ENCODE results near the gene SGO1. TPM values are rescaled to one million over a fixed set of nuclear protein-coding genes. Genes with fewer than 3 reads are reported as not detected.

SGO1 gene
- total RNA-seq, 1 experiment from 2014 or later = 23.5 TPM

DNA sequence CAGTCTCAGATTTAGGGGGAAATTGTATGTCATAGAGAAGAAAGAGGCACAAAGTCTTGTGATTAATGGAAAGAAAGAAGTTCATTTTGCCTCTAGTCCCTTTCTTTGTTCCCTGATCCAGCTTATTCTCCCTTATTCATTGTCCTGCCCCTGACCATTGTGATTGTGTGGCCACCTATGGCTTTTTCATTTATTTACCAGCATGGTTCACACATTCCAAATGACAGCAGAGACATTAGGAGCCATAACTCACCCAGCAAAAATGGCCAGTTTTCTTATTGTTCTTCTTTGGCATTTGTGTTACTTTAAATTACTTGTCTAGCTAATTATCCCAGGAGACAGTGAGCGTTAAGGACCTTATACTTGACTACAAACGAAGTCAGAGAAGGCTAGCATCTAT lies 36.3 kb upstream of the SGO1 start:
- BruUV-seq (replicated peaks) = no TSS peak
- CTCF ChIA-PET = no interaction called here
- no peak overlapping the region for H3K4me3 ChIP-seq (replicated peaks in 1 of 2; ENCODE audit: low read depth in 1 of 2, low read length in 2 of 2)
- no peak overlapping the region for H3K9ac ChIP-seq (ENCODE audit: low read length)
- no peaks in the 10 kb centered on the region for H3K9me2 ChIP-seq (ENCODE audit: insufficient read depth)
- H2AFZ ChIP-seq (ENCODE audit: low read depth, low read length, poor library complexity, severe bottlenecking) = no peak overlapping the region
- H4K20me1 ChIP-seq (ENCODE audit: insufficient read depth) = no peaks in the 10 kb centered on the region
- no peaks in the 10 kb centered on the region for H3K4me1 ChIP-seq (ENCODE audit: control insufficient read depth in 1 of 2, insufficient read depth in 2 of 2, low read length in 2 of 2)
- no peaks in the 10 kb centered on the region for H3K36me3 ChIP-seq (ENCODE audit: control insufficient read depth in 1 of 2, insufficient read depth in 2 of 2, low read length in 2 of 2)
- H3K4me2 ChIP-seq (ENCODE audit: low read length) = no peak overlapping the region
- no peaks in the 10 kb centered on the region for H3K9me3 ChIP-seq (ENCODE audit: control insufficient read depth in 1 of 2, insufficient read depth in 1 of 2, low read depth in 1 of 2, low read length in 2 of 2)
- RAD21 ChIA-PET (ENCODE audit: low non-redundant PET in 1 of 2, low total read pairs in 2 of 2, uncharacterized antibody in 2 of 2, unreplicated experiment in 2 of 2) = no interaction called here
- H3K27ac ChIP-seq (ENCODE audit: low read depth, low read length) = no peak overlapping the region
- TF ChIP-seq JUND (IDR thresholded peaks at IDR 0.05) (no peak), ZNF274 (IDR thresholded peaks at IDR 0.05; ENCODE audit: low read depth, low read length) (no peak), EGR1 (IDR thresholded peaks at IDR 0.05; ENCODE audit: low read depth) (no peak), CEBPB (IDR thresholded peaks at IDR 0.05; ENCODE audit: low read depth) (no peak), SIN3A (IDR thresholded peaks at IDR 0.05; ENCODE audit: low read depth) (no peak), POLR2A (IDR thresholded peaks at IDR 0.05; ENCODE audit: borderline replicate concordance, extremely low read depth, insufficient read depth, insufficient read length) (no peak), SP1 (IDR thresholded peaks at IDR 0.05; ENCODE audit: low read depth) (no peak), POLR2AphosphoS5 (IDR thresholded peaks at IDR 0.05; ENCODE audit: low read depth, low read length) (no peak), ELF1 (IDR thresholded peaks at IDR 0.05; ENCODE audit: borderline replicate concordance, low read depth) (no peak), CBX3 (IDR thresholded peaks at IDR 0.05; ENCODE audit: low read depth) (no peak)
- TF ChIP-seq, protein P1, sequence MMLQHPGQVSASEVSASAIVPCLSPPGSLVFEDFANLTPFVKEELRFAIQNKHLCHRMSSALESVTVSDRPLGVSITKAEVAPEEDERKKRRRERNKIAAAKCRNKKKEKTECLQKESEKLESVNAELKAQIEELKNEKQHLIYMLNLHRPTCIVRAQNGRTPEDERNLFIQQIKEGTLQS (IDR thresholded peaks at IDR 0.05) = no peak
- TF ChIP-seq, protein P2, sequence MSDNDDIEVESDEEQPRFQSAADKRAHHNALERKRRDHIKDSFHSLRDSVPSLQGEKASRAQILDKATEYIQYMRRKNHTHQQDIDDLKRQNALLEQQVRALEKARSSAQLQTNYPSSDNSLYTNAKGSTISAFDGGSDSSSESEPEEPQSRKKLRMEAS (IDR thresholded peaks at IDR 0.05) = no peak
- TF ChIP-seq, protein P3, sequence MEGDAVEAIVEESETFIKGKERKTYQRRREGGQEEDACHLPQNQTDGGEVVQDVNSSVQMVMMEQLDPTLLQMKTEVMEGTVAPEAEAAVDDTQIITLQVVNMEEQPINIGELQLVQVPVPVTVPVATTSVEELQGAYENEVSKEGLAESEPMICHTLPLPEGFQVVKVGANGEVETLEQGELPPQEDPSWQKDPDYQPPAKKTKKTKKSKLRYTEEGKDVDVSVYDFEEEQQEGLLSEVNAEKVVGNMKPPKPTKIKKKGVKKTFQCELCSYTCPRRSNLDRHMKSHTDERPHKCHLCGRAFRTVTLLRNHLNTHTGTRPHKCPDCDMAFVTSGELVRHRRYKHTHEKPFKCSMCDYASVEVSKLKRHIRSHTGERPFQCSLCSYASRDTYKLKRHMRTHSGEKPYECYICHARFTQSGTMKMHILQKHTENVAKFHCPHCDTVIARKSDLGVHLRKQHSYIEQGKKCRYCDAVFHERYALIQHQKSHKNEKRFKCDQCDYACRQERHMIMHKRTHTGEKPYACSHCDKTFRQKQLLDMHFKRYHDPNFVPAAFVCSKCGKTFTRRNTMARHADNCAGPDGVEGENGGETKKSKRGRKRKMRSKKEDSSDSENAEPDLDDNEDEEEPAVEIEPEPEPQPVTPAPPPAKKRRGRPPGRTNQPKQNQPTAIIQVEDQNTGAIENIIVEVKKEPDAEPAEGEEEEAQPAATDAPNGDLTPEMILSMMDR (IDR thresholded peaks at IDR 0.05 in 2 of 3, conservative IDR thresholded peaks at IDR 0.05 in 1 of 3; ENCODE audit: borderline replicate concordance in 1 of 3, insufficient read depth in 1 of 3, low read depth in 2 of 3, low read length in 2 of 3) = no peak
- TF ChIP-seq, protein P4, sequence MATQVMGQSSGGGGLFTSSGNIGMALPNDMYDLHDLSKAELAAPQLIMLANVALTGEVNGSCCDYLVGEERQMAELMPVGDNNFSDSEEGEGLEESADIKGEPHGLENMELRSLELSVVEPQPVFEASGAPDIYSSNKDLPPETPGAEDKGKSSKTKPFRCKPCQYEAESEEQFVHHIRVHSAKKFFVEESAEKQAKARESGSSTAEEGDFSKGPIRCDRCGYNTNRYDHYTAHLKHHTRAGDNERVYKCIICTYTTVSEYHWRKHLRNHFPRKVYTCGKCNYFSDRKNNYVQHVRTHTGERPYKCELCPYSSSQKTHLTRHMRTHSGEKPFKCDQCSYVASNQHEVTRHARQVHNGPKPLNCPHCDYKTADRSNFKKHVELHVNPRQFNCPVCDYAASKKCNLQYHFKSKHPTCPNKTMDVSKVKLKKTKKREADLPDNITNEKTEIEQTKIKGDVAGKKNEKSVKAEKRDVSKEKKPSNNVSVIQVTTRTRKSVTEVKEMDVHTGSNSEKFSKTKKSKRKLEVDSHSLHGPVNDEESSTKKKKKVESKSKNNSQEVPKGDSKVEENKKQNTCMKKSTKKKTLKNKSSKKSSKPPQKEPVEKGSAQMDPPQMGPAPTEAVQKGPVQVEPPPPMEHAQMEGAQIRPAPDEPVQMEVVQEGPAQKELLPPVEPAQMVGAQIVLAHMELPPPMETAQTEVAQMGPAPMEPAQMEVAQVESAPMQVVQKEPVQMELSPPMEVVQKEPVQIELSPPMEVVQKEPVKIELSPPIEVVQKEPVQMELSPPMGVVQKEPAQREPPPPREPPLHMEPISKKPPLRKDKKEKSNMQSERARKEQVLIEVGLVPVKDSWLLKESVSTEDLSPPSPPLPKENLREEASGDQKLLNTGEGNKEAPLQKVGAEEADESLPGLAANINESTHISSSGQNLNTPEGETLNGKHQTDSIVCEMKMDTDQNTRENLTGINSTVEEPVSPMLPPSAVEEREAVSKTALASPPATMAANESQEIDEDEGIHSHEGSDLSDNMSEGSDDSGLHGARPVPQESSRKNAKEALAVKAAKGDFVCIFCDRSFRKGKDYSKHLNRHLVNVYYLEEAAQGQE (IDR thresholded peaks at IDR 0.05; ENCODE audit: low read depth) = no peak
- DNase-seq (ENCODE audit: low read depth, low spot score) (no peak), ATAC-seq (no peak)
- peaks cover 11% of the 10 kb centered on the region for H3K27me3 ChIP-seq (ENCODE audit: insufficient read depth, low read length)
- H3K79me2 ChIP-seq (ENCODE audit: insufficient read depth, low read length) = no peaks in the 10 kb centered on the region
- intact Hi-C loops (cut with micrococcal nuclease) = no loop called here
- POLR2A ChIA-PET = no interaction called here

Measured in HCT116 (cell line).